GM06990 (cell line): ENCODE results near the gene UTS2.

Experiments
- DNase-seq: peaks from one replicate; pipeline ENCODE4 v3.0.0-alpha.2; 2011; ENCODE audit not compliant: insufficient read length; ENCODE audit errors: extremely low read depth
- H3K27me3 ChIP-seq: replicated peaks from 2 replicates; pipeline ENCODE4 v1.6.0; 2011; ENCODE audit warnings: low read length; ENCODE audit not compliant: control insufficient read depth, insufficient read depth
- H3K36me3 ChIP-seq: 2 replicates; pipeline ENCODE4 v1.5.1; 2011; ENCODE audit warnings: low read length; ENCODE audit not compliant: control insufficient read depth, insufficient read depth
- H3K4me3 ChIP-seq: replicated peaks from 2 replicates; pipeline ENCODE4 v1.5.1; 2011; ENCODE audit warnings: low read depth, mild to moderate bottlenecking, control low read depth, low read length
- CTCF ChIP-seq: IDR thresholded peaks from 2 replicates; pipeline ENCODE4 v1.5.1; 2011; ENCODE audit warnings: low read length, control low read depth, mild to moderate bottlenecking, inconsistent platforms; ENCODE audit not compliant: insufficient read depth, poor library complexity, severe bottlenecking

Gene UTS2

GRCh38 chr1:7839526-7839925 lies 13.3 kb downstream of the UTS2 start:
- DNase-seq, result no peak
- Histone ChIP-seq H3K4me3 (no peak overlapping the region), H3K36me3 (no peaks in the 10 kb centered on the region), H3K27me3 (no peaks in the 10 kb centered on the region)
- no peak for TF ChIP-seq CTCF

GRCh38 chr1:7838714-7839113 lies 14.2 kb downstream of the UTS2 start:
- DNase-seq, result no peak
- Histone ChIP-seq H3K36me3 (no peaks in the 10 kb centered on the region), H3K4me3 (no peak overlapping the region), H3K27me3 (no peaks in the 10 kb centered on the region)
- no peak for TF ChIP-seq CTCF

- Histone ChIP-seq H3K36me3 (no peaks in the 10 kb centered on the region), H3K4me3 (no peak overlapping the region), H3K27me3 (no peaks in the 10 kb centered on the region)
- DNase-seq, result no peak
- TF ChIP-seq CTCF, result no peak
These were observed 19.8 kb downstream of the UTS2 start for GRCh38 chr1:7833035-7833434.

GRCh38 chr1:7831458-7831857 lies 21.4 kb downstream of the UTS2 start:
- Histone ChIP-seq H3K4me3 (no peak overlapping the region), H3K27me3 (no peaks in the 10 kb centered on the region), H3K36me3 (no peaks in the 10 kb centered on the region)
- no peak for DNase-seq
- no peak for TF ChIP-seq CTCF

GRCh38 chr1:7827126-7827955 lies 25.5 kb downstream of the UTS2 start:
- Histone ChIP-seq H3K27me3 (no peaks in the 10 kb centered on the region), H3K36me3 (no peaks in the 10 kb centered on the region), H3K4me3 (no peak overlapping the region)
- DNase-seq, result no peak
- TF ChIP-seq CTCF, result no peak

- H3K4me3 ChIP-seq, result no peak overlapping the region
- no peaks in the 10 kb centered on the region for H3K36me3 ChIP-seq
- no peak for DNase-seq
- H3K27me3 ChIP-seq, result no peaks in the 10 kb centered on the region
- no peak for TF ChIP-seq CTCF
These were observed 26.5 kb downstream of the UTS2 start for GRCh38 chr1:7826363-7826762.
